SK-N-SH (cell line): Measurements from ENCODE around the gene SH3RF1. TPM values are rescaled to one million over a fixed set of nuclear protein-coding genes. Genes with fewer than 3 reads are reported as not detected.

Experiments
- CTCF ChIA-PET: fragments of 300-600, 350-600 bp; formaldehyde crosslinking; extraction: SDS; loops from one replicate; lab custom pipeline; 2021; lab: Yijun Ruan, JAX
- POLR2A ChIA-PET: fragments of 350-600 bp; sonication (Branson Sonifier 250); formaldehyde crosslinking; extraction: SDS; loops from one replicate; lab custom pipeline; 2020; ENCODE audit warnings: antibody characterized with exemption, inconsistent platforms; lab: Yijun Ruan, JAX
- DNase-seq: peaks from one replicate; pipeline ENCODE4 v3.0.0; 2012
- H2AFZ ChIP-seq: fragments of 200-600 bp; sonication (generic); 2 replicates; pipeline ENCODE4 v1.8.1; 2016; ENCODE audit warnings: antibody characterized with exemption, mild to moderate bottlenecking, low read depth
- H3F3A ChIP-seq: fragments of 200-600 bp; sonication (generic); replicated peaks from 2 replicates; pipeline ENCODE3; 2016; ENCODE audit warnings: antibody characterized with exemption, mild to moderate bottlenecking; ENCODE audit not compliant: insufficient read depth
- H3K27ac ChIP-seq, 2 experiments: fragments of 200-500 bp in 1 of 2; fragments of 200-600 bp in 1 of 2; sonication (Bioruptor generic) in 1 of 2; sonication (generic), shearing (Covaris generic) in 1 of 2; 2 replicates each; pipeline versions ENCODE4 v1.5.1 to v1.6.1; 2014 to 2016; ENCODE audit warnings: low read depth in 2 of 2, inconsistent platforms in 1 of 2, low read length in 1 of 2, mild to moderate bottlenecking in 1 of 2, mixed read lengths in 1 of 2
- H3K27me3 ChIP-seq: fragments of 200-600 bp; sonication (generic), shearing (Covaris generic); 2 replicates; pipeline ENCODE4 v1.6.1; 2016; ENCODE audit warnings: mixed run types; ENCODE audit not compliant: insufficient read depth
- H3K36me3 ChIP-seq, 2 experiments: fragments of 200-500 bp in 1 of 2; fragments of 200-600 bp in 1 of 2; sonication (Bioruptor generic) in 1 of 2; sonication (generic) in 1 of 2; replicated peaks in 1 of 2; 2 replicates each; pipeline versions ENCODE3 to v1.5.1; 2014 to 2016; ENCODE audit warnings: low read length in 1 of 2, mild to moderate bottlenecking in 1 of 2; ENCODE audit not compliant: insufficient read depth in 2 of 2, control insufficient read depth in 1 of 2
- H3K4me1 ChIP-seq, 2 experiments: fragments of 200-500 bp in 1 of 2; fragments of 200-600 bp in 1 of 2; sonication (Bioruptor generic) in 1 of 2; sonication (generic), shearing (Covaris generic) in 1 of 2; 2 replicates each; pipeline versions ENCODE4 v1.5.1 to v1.6.1; 2014 to 2016; ENCODE audit warnings: low read depth in 1 of 2, low read length in 1 of 2, mixed run types in 1 of 2; ENCODE audit not compliant: insufficient read depth in 2 of 2, control insufficient read depth in 1 of 2
- H3K4me2 ChIP-seq: fragments of 200-600 bp; sonication (generic), shearing (Covaris generic); 2 replicates; pipeline ENCODE4 v1.6.1; 2017; ENCODE audit warnings: mixed run types
- H3K4me3 ChIP-seq, 2 experiments: fragments of 200-500 bp in 1 of 2; fragments of 200-600 bp in 1 of 2; sonication (Bioruptor generic) in 1 of 2; sonication (generic), shearing (Covaris generic) in 1 of 2; 2 replicates each; pipeline versions ENCODE4 v1.5.1 to v1.8.1; 2014 to 2016; ENCODE audit warnings: low read depth in 2 of 2, inconsistent platforms in 1 of 2, low read length in 1 of 2, mild to moderate bottlenecking in 1 of 2, mixed read lengths in 1 of 2, moderate library complexity in 1 of 2
- H3K79me2 ChIP-seq: fragments of 200-600 bp; sonication (generic); 2 replicates; pipeline ENCODE4 v1.8.1; 2017; ENCODE audit warnings: mild to moderate bottlenecking; ENCODE audit not compliant: insufficient read depth
- H3K9ac ChIP-seq: fragments of 200-600 bp; sonication (generic); 2 replicates; pipeline ENCODE4 v1.6.1; 2017; ENCODE audit warnings: mixed run types
- H3K9me2 ChIP-seq: fragments of 200-600 bp; sonication (generic); 2 replicates; pipeline ENCODE4 v1.6.1; 2017; ENCODE audit warnings: mixed run types
- H3K9me3 ChIP-seq: fragments of 200-600 bp; sonication (generic); 2 replicates; pipeline ENCODE4 v1.6.1; 2017; ENCODE audit warnings: mixed run types, mild to moderate bottlenecking, moderate library complexity
- H4K20me1 ChIP-seq: fragments of 200-600 bp; sonication (generic); 2 replicates; pipeline ENCODE4 v1.6.1; 2017; ENCODE audit warnings: mild to moderate bottlenecking, mixed run types; ENCODE audit not compliant: insufficient read depth
- CHD2 ChIP-seq: fragments of 150-350 bp; IDR thresholded peaks from 2 replicates; pipeline ENCODE4 v1.6.1; 2018; ENCODE audit warnings: low read length; ENCODE audit not compliant: partially characterized antibody
- EP300 ChIP-seq, 2 experiments: IDR thresholded peaks; 2 replicates each; pipeline versions ENCODE4 v1.4.0 to v1.6.1; 2012; ENCODE audit warnings: borderline replicate concordance in 1 of 2, low read depth in 1 of 2, low read length in 1 of 2
- FOSL2 ChIP-seq: IDR thresholded peaks from 2 replicates; pipeline ENCODE4 v1.4.0; 2012; ENCODE audit warnings: low read depth, mild to moderate bottlenecking, moderate library complexity, borderline replicate concordance
- FOXJ3 ChIP-seq: sonication (generic); formaldehyde crosslinking; IDR thresholded peaks from 2 replicates; pipeline ENCODE4 v1.5.1; 2020; ENCODE audit warnings: mild to moderate bottlenecking, missing genetic modification reagents
- GABPA ChIP-seq: IDR thresholded peaks from 2 replicates; pipeline ENCODE4 v1.4.0; 2012; ENCODE audit warnings: low read depth, mild to moderate bottlenecking
- IRF3 ChIP-seq: fragments of 150-350 bp; IDR thresholded peaks from 2 replicates; pipeline ENCODE4 v1.6.1; 2016; ENCODE audit warnings: mild to moderate bottlenecking, low read depth, low read length
- JUND ChIP-seq: IDR thresholded peaks from 2 replicates; pipeline ENCODE4 v1.4.0; 2012
- MAX ChIP-seq: IDR thresholded peaks from 2 replicates; pipeline ENCODE4 v1.4.0; 2012; ENCODE audit warnings: low read depth
- MXI1 ChIP-seq: IDR thresholded peaks from 2 replicates; pipeline ENCODE4 v1.6.1; 2012; ENCODE audit warnings: mild to moderate bottlenecking, low read depth, low read length, improper control_type of control experiment
- NFIC ChIP-seq: IDR thresholded peaks from 2 replicates; pipeline ENCODE4 v1.4.0; 2012; ENCODE audit warnings: borderline replicate concordance
- PBX3 ChIP-seq: IDR thresholded peaks from 2 replicates; pipeline ENCODE4; 2012
- POLR2AphosphoS5 ChIP-seq: IDR thresholded peaks from 2 replicates; pipeline ENCODE4 v1.6.1; 2012; ENCODE audit warnings: low read depth, low read length
- RAD21 ChIP-seq: IDR thresholded peaks from 2 replicates; pipeline ENCODE4 v1.6.1; 2012; ENCODE audit warnings: mild to moderate bottlenecking, low read length
- RCOR1 ChIP-seq: fragments of 150-350 bp; IDR thresholded peaks from 2 replicates; pipeline ENCODE4 v1.6.1; 2017; ENCODE audit warnings: antibody characterized with exemption, low read length
- SIN3A ChIP-seq: IDR thresholded peaks from 2 replicates; pipeline ENCODE4 v1.6.1; 2012; ENCODE audit warnings: low read depth, mild to moderate bottlenecking, low read length, moderate library complexity, borderline replicate concordance
- SMC3 ChIP-seq: IDR thresholded peaks from 2 replicates; pipeline ENCODE4 v1.6.1; 2012; ENCODE audit warnings: low read depth, low read length, improper control_type of control experiment
- TCF12 ChIP-seq: IDR thresholded peaks from 2 replicates; pipeline ENCODE4 v1.4.0; 2012
- TEAD4 ChIP-seq: IDR thresholded peaks from 2 replicates; pipeline ENCODE4 v1.4.0; 2012; ENCODE audit warnings: mild to moderate bottlenecking, borderline replicate concordance; ENCODE audit not compliant: insufficient read depth
- USF1 ChIP-seq: IDR thresholded peaks from 2 replicates; pipeline ENCODE4 v1.4.0; 2012; ENCODE audit warnings: low read depth, borderline replicate concordance
- ZBTB33 ChIP-seq: IDR thresholded peaks from 2 replicates; pipeline ENCODE4 v1.4.0; 2012; ENCODE audit warnings: low read depth, borderline replicate concordance
- WGBS: methylation state at CpG from one replicate; pipeline ENCODE4 v1.1.6; 2017; ENCODE audit warnings: low lambda C conversion rate; 5-methylcytosine and 5-hydroxymethylcytosine counted together
- polyA plus RNA-seq, 3 experiments: library from polyadenylated mRNA; depleted of rRNA; stranded (reverse); fragments of >200 nt; gene quantifications; 2 replicates each; pipeline ENCODE4 v1.2.3, GENCODE V29; 2012

SH3RF1 gene
- polyA plus RNA-seq, 1 of the 3 experiments (the other 2 are of a cell fraction) = 22.0 TPM

GRCh38 chr4:169050881-169051760 is 219.6 kb downstream of the SH3RF1 start:
- no peaks in the 10 kb centered on the region for H3K27me3 ChIP-seq
- H2AFZ ChIP-seq = no peak overlapping the region
- no peaks in the 10 kb centered on the region for H3F3A ChIP-seq
- H3K4me1 ChIP-seq = no peaks in the 10 kb centered on the region
- no peak for TF ChIP-seq JUND
- no peak for TF ChIP-seq RAD21
- TF ChIP-seq CHD2 = no peak
- TF ChIP-seq SIN3A = no peak
- no peak for TF ChIP-seq RCOR1
- no peak for TF ChIP-seq NFIC
- TF ChIP-seq FOSL2 = no peak
- TF ChIP-seq MXI1 = no peak
- no peak for TF ChIP-seq TCF12
- TF ChIP-seq IRF3 = no peak
- no peak for TF ChIP-seq TEAD4
- TF ChIP-seq ZBTB33 = no peak
- TF ChIP-seq PBX3 = no peak
- no peak for TF ChIP-seq MAX
- no peak for TF ChIP-seq EP300 (IDR thresholded peaks at IDR 0.05; ENCODE audit: borderline replicate concordance in 1 of 2, low read depth in 1 of 2, low read length in 1 of 2)
- TF ChIP-seq SMC3 = no peak
- no peak for TF ChIP-seq USF1
- TF ChIP-seq GABPA = no peak
- no peak for TF ChIP-seq POLR2AphosphoS5
- no peak for TF ChIP-seq FOXJ3 (CRISPR knock-in tag)
- no peak overlapping the region for H3K4me3 ChIP-seq
- H4K20me1 ChIP-seq = no peaks in the 10 kb centered on the region
- no peak for DNase-seq
- no peaks in the 10 kb centered on the region for H3K9me3 ChIP-seq
- no peaks in the 10 kb centered on the region for H3K79me2 ChIP-seq
- no peak overlapping the region for H3K27ac ChIP-seq
- H3K36me3 ChIP-seq = no peaks in the 10 kb centered on the region
- no peaks in the 10 kb centered on the region for H3K9me2 ChIP-seq
- no peak overlapping the region for H3K9ac ChIP-seq
- CTCF ChIA-PET = no interaction called here
- WGBS = 86% methylated on average over 7 of the region's 9 CpGs
- POLR2A ChIA-PET = no interaction called here
- H3K4me2 ChIP-seq = no peak overlapping the region
